OCI-LY3 (cell line): ENCODE measurements around the gene RPL10A.
"Not testable (repeated sequence)": the region's sequence is repeated elsewhere in the genome, so short reads cannot be mapped to it uniquely, and the experiment has no call there.

ENCODE experiments used
- CTCF ChIP-seq: fragments of 200-600, 300-600 bp; sonication (generic); IDR thresholded peaks from 2 replicates; pipeline ENCODE4 v1.5.1; 2014; ENCODE audit warnings: antibody characterized with exemption, low read length, low read depth
- EZH2phosphoT487 ChIP-seq: fragments of 200-600 bp; shearing (Covaris generic); IDR thresholded peaks from 2 replicates; pipeline ENCODE4 v1.6.1; 2018; ENCODE audit warnings: antibody characterized with exemption, mixed run types, low read depth

- TF ChIP-seq CTCF, EZH2phosphoT487: not testable (repeated sequence)
These were observed 49.8 kb downstream of the RPL10A start for GRCh38 chr6:35517978-35518377.
